ENCODE results near the gene PDF. TPM values are rescaled to one million over a fixed set of nuclear protein-coding genes. Genes with fewer than 3 reads are reported as not detected.
A peak's percentile ranks its signal among the peaks of the same experiment; 100 is the strongest.
"Not testable (repeated sequence)": the region's sequence is repeated elsewhere in the genome, so short reads cannot be mapped to it uniquely, and the experiment has no call there.

The PDF gene
- total RNA-seq, 1 donor from 2014 or later, result 6.1 TPM

DNA sequence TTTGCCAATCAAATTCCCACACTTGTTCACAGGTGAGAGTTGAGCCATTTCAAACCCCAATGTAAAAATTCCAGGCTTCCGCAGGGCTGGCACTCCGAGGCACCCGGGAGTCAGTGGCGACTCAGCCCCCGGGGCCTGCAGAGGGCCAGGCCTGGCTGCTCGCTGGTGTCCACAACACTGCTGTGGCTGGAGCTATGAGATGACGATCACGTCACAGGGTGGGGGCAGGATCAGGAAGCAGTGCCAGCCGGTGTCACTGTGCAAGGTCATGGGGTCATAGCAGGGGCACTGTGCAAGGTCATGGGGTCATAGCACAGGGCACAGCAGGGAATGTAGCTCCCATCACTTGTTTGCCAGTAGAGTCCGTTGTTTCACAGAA is 11.5 kb downstream of the PDF start:
- FAIRE-seq (no peak), DNase-seq (ENCODE audit: low spot score in 2 of 2) (no peak)

DNA sequence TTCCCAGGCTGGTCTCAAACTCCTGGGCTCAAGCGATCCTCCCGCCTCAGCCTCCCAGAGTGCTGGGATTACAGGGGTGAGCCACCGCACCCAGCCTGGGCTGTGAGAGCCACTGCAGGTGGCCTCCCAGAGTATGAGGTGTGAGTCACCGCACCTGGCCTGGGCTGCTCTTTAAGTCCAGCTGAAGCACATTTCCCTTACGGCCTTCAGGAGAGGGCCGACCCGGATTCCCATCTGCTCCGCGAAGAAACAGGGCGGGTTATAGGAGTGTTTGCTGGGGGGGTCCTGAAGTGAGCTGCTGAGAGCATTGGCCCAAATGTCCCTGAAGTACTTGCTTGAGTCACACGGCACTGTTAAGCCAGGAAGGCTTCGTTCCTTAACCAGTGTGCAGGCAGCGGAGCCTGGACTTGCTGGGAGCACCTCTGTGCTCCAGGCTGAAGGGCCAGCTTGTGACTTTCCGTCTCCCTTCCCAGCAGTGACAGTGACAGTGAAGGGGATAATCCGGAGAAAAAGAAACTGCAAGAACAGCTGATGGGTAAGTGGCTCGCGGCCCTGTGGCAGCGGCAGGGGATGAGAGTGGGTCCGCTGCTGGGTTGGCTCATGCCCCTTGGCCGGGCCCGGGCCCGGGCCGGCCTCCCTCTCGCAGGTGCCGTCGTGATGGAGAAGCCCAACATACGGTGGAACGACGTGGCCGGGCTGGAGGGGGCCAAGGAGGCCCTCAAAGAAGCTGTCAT is 12.0 kb downstream of the PDF start:
- FAIRE-seq, result no peak
- no peak for DNase-seq (ENCODE audit: low spot score in 2 of 2)

DNA sequence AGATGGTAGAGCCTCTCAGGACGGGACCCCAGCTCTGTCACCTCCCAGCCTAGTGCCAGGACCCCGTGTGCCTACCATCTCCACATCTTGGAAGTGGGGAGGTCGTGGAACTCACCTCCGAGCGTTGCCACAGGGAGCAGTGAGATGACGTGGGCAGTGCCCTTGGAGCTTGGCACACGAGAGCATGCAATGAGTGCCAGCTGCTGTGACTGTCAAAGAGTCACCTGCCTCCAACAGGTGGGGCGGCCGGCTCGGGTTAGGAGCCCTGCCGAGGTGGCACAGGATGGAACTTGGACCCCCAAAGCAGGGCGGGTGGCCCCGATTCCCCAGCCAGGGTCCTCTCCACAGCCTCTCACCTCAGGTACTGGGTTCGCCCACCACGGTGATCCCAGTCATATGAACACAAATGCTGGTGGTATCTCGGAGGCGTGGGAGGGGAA is 13.8 kb downstream of the PDF start:
- FAIRE-seq (no peak), DNase-seq (ENCODE audit: low spot score in 2 of 2) (no peak)

DNA sequence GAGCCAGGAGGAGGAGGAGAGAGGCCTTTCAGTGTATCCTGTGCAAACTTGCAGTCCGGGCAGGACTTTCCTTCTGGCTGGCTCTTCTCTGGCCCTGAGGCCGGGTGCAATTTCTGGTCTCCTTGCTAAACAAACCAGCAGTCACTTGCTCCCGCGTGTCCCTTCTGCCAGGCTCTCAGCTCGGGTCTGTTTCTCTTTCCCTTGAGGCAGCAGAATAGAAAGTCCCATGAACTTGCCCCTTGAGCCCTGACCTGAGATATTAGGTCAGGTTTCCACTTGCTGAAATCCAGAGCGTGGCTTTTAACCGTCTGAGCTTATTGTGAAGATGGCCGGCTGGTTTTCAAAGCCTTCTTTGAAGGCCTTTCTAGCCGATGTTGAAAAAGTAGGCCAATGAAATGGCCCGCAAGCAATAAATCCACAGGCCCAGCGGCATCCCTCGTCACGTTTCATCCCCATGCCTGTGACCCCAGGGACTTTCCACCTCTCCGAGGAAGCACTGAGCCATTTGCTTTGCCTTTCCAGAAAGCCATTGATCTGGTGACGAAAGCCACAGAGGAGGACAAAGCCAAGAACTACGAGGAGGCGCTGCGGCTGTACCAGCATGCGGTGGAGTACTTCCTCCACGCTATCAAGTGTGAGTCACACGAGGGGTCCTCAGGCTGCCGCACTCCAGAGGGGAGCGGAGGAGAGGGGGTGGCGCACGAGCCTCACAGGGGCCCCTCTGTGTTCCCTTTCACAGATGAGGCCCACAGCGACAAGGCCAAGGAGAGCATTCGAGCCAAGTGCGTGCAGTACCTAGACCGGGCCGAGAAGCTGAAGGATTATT is 14.7 kb downstream of the PDF start:
- FAIRE-seq (no peak), DNase-seq (ENCODE audit: low spot score in 2 of 2) (peak in 1 of 2 donors; percentile 15)

DNA sequence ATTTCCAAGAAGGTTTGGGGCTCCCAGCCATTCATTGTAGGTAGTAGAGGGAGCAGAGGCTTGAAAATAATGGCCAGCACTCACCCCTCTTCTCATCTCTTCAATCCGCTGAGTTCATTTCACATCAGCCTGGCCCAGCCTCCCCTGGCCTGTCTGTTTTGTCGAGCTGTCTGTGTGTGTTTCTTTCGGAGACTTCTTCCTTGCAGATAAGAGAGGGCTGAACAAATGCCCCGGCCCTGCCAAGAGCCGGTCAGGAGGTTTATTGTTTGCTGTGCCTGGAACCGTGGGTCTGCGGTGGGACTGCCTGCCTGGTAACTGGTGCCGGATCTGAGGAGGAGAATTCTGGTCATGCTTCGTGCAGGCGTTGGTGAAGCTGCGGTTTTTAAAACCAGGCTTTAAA is 15.9 kb downstream of the PDF start:
- no peak for FAIRE-seq

DNA sequence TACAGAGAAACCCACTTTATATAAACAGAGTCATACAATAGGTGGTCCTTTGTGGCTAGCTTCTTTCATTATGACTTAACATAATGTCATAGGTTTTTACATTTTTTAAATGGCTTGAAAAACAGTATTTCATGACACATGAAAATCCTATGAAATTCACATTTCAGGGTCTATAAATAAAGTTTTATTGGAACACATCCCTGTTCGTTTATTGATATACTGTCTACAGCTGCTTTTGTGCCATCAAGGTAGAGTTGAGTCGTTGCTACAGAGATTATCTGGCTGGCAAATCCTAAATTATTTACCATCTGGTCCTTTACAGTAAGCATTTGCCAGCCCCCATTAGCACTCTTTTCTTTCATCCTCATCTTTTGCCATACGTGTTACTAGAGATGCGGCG is 16.9 kb downstream of the PDF start:
- DNase-seq (ENCODE audit: low spot score in 2 of 2), result no peak
- no peak for FAIRE-seq

More for the DNA sequence above, 15.9 kb downstream of the PDF start:
- DNase-seq (ENCODE audit: low spot score in 2 of 2), result no peak

DNA sequence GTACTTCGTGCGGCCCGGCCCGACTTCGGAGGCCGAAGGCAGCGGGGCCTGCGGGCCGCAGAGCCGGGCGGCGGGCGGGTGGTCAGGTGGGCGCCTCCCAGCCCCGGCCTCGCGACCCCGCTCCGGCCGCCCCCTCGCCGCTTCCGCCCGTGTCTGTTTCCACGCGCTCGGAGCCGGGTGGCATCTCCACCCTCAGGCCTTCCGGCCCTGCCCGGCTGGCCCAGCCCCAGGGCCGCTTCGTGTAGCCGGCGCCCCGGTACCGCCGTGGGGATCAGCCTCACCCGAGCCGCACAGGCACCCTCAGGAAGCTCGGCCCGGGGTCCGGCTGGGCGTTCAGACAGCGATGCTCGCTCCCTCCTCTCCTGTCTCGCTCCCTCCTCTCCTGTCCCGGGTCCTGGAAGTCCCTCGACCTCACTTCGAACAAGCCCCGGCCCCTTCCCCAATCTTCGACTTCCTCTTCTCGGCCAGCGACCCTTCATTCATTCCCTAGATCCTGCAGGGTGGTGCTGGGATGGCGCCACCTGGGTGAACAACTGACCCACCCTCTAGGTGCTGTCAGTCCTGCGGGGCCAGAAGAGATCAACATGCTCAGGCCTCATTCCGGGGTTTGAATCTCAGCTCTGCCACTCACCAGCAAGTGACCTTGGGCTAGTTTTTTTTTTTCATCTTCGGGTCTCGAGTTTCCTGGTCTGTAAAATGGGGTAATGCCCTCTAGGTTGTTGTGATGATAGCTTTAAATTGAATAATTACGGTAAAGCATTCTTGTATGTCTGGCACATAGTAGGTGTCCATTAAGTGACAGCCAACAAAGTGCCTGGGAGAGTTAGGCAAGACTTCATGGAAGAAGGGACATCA is 18.6 kb downstream of the PDF start:
- FAIRE-seq (no peak), DNase-seq (ENCODE audit: low spot score in 2 of 2) (no peak)

DNA sequence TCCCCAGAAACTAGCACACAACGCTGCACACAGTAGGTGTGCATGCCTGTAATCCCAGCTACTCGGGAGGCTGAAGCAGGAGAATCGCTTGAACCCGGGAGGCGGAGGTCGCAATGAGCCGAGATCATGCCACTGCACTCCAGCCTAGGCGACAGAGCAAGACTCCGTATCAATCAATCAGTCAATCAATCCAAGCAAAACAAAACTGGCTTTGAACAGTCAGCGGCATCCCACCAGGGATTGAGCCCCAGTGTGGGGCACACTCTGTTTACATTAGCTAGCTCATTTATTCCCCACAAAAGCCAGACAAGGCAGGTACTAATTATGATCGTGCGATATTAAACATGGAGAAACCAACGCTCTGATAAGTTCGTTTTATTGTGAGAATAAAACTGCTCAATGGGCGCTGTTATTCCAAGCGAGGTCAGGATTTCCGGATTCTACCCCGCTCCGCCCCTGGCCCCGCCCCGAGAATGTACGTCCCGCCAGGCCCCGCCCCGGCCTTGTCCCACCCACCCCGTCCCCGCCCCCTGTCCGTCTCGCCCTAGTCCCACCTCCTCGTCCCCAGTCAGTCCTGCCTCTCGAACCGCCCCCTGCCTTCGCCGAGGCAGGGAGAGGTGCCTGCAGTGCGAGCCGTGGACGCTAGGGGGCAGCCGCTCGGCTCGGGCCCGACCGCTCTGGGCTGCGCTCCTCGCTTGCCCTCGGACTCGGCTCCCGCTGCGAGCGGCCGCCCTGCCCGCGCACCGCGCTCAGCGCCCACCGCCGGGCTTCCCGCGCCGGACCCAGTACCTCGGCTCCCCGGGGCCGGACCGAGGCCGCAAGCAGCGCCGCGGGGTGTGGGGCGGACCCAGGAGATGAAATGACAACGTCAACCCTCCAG is 19.5 kb downstream of the PDF start, which contains the start of gene VPS4A:
Gene VPS4A, plus strand, starts transcription at position 698 of the 880 bp plus-strand sequence. Its CDS starts 162 bp downstream, at position 860.
- peak; percentile 97 to 99 for DNase-seq (ENCODE audit: low spot score in 2 of 2)
- FAIRE-seq, result no peak

DNA sequence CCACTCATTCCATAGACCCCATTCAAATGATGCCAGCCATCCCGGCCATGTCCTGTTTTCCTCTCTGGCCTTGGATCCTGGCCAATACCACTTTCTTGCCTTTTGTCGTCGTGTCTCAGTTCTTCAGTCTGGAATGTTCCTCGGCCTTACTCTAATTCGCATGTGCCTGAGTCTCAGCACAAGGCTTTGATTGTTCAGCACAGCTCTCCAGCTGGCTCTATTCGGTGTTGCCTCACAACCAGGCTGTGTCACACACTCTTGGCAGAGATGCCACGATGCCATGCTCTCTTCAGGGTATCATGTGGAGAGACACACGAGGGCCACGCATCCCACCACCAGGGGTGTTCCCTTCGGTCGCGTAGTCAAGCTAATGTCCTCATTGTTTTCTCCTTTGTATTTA is 21.1 kb downstream of the PDF start:
- FAIRE-seq (no peak), DNase-seq (ENCODE audit: low spot score in 2 of 2) (peak; percentile 36 to 42)

DNA sequence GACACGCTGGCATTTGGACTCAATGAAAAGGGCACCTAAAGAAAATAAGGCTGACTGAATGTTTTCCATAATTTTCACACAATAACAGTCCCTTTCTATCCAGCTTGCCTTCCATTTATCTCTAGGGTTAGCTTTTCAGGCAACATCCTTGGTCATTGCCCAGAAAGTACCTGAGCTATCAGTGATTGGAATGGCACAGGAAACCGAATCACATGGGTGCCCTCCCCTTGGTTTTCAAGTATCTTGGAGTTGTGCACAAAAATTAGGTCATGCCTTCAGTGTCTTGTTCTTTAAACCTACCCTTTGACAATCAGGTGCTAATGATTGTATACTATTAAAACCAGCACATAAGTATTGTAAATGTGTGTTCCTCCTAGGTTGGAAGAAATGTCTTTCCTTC is 22.5 kb downstream of the PDF start:
- DNase-seq (ENCODE audit: low spot score in 2 of 2), result no peak
- no peak for FAIRE-seq

DNA sequence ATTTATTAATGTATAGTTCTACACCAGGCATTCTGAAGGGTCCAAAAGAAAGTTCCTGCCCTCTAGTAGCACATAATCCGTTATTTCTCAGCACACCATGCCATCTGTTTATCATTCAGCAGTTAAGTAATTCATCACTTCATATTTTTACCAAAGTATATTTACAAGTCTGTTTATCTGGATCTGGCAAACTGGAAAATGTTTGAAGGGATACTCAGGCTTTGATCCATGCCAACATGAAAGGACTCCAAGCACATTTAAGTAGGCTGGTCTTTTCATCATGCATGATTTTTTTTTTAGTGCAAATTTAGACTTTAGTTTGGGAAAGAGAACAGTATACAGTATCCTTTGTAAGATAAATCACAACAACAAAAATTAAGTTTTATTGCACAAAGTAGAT is 23.3 kb downstream of the PDF start:
- DNase-seq (ENCODE audit: low spot score in 2 of 2) (no peak), FAIRE-seq (no peak)

DNA sequence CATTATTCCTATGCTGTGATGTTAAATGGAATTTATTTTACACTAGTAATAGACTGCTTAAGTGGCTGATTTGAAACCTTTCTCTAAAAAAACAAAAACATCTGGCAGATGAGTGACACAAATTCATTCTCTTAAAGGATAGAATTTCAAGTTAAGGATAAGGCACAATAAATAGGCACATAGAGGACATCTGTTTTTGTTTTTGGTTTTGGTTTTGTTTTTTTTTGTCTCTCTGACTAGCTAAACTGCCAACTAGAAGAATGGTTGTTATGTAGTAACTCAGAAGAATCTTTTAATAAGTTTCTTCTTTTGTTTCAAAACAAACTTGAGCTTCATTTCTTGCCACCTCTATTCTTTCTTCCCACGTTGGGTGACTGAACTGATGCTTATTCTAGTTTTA is 24.4 kb downstream of the PDF start:
- no peak for DNase-seq (ENCODE audit: low spot score in 2 of 2)
- FAIRE-seq, result no peak

DNA sequence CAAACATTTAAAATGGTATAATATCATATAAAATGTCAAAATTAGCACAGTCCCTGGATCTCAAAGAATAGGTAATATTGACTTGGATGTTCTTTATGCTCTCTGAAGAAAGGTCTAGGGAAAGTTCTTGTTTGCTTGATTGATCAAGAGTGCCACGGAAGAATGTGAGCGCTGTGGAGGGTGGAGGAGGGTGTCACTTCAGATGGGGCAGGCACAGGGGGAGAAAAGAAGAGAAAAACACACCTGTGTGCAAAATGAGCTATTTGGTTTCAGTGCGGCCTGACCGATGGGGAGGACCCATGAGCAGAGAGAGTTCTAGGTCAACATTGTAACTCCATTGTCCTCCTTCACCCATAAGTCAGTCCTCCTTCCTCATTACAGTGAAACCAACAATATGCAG is 28.1 kb downstream of the PDF start:
- FAIRE-seq, result no peak

DNA sequence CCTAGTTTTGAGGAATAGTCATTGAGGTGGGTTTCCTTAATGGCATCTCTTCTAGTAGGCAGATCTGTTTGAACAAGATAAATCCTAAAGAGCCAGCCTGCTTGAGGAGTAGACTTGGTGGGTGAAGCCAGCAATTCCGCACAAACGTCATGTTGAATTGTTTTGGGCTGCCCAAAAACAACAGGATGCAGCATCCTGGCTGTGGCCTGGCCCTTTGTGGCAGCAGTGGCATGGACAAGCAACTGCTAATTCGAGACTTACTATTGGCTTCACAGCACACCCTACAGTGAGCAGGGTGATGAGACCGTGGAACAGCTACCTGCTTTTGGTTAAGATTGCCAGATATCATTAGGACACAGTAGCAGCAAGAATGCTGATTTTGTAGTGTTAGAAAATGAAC is 28.5 kb downstream of the PDF start:
- FAIRE-seq, result no peak
- no peak for DNase-seq (ENCODE audit: low spot score in 2 of 2)

More for the DNA sequence above, 28.1 kb downstream of the PDF start:
- no peak for DNase-seq (ENCODE audit: low spot score in 2 of 2)

DNA sequence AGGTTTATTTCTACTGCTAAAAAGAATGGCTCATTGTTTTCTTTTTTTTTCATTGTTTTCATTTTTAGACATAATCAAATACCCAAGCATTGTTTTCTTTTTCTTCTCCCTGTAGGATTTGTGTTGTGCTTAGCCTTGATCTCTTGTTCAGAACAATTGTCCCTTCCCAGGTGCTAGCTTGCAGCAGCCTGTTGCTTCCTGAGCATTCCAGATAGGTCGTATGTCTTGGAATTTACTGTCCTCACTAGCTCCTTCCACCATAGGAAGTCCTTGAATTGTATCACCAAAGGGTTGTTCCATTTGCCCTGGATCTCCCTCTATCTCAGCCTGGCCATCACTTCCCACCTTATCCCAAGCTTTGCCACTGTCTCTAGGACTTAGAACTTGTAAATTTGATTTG is 29.2 kb downstream of the PDF start:
- no peak for FAIRE-seq

DNA sequence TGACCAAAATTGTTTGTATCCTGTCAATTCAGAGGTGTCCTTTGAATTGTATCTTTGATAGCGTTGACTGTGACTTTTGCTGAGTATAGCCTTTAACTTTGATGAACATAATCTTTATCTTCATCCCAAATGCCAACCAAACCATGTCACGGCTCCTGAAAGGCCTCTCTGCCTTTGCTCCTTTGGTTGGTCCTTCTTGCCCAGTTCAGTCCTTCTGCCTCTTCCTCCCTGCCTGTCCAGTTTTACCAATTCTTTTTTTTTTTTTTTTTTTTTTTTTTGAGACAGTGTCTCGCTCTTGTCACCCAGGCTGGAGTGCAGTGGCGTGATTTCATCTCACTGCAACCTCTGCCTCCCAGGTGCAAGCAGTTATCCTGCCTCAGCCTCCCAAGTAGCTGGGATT is 32.1 kb downstream of the PDF start:
- FAIRE-seq, result no peak
- DNase-seq (ENCODE audit: low spot score in 2 of 2), result no peak

More for the DNA sequence above, 29.2 kb downstream of the PDF start:
- DNase-seq (ENCODE audit: low spot score in 2 of 2), result no peak

DNA sequence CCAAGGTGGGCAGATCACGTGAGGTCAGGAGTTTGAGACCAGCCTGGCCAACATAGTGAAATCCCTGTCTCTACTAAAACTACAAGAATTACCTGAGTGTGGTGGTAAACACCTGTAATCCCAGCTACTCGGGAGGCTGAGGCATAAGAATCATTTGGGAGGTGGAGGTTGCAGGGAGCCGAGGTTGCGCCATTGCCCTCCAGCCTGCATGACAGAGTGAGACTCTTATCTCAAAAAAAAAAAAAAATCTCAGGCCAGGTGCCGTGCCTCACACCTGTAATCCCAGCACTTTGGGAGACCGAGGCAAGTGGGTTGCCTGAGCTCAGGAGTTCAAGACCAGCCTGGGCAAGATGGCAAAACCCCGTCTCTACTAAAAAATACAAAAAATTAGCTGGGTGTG is 33.6 kb downstream of the PDF start:
- DNase-seq (ENCODE audit: low spot score in 2 of 2); FAIRE-seq: not testable (repeated sequence)

DNA sequence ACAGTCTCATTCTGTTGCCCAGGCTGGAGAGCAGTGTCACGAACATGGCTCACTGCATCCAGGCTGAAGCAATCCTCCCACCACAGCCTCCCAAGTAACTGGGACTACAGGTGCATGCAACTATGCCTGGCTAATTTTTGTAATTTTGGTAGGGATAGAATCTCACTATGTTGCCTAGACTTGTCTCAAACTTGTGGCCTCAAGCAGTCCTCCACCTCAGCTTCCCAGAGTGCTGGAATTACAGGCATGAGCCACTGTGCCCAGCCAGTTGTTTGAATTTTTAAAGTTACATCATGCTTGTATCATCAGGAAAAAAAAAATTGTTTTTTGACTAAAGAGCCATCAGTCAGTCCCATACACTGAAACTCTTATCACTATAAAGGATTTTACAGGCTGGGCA is 36.3 kb downstream of the PDF start:
- DNase-seq (ENCODE audit: low spot score in 2 of 2) (no peak), FAIRE-seq (no peak)

DNA sequence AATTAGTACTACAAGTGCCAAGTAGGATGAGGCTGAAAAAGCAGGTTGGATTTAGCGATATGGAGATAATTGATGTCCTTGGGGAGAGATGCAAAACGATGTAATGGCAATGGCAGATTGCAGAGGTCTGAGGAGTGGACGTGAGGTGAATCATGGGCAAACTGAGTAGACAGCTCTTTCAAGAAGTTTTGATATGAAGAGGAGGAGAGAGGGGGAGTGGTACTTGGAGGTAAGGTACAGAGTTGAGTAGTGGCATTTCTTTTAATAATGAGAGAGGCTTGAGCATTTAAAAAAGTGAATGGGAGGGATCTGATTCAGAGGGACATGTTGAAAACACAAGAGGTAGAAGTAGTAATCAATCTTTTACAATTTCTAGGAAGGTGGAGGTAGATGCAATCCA is 37.0 kb downstream of the PDF start:
- FAIRE-seq (no peak), DNase-seq (ENCODE audit: low spot score in 2 of 2) (no peak)

DNA sequence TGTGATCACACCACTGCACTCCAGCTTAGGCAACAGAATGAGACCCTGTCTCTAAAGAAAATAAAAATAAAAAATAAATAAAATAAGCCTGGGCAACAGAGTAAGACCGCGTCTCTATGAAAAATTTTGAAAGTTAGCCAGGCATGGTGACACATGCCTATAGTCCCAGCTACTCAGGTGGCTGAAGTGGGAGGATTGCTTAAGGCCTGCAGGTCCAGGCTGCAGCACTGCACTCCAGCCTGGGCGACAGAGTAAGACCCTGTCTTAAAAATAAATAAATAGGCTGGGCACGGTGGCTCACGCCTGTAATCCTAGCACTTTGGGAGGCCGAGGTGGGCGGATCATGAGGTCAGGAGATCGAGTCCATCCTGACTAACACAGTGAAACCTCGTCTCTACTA is 38.7 kb downstream of the PDF start:
- not testable (repeated sequence) for FAIRE-seq; DNase-seq (ENCODE audit: low spot score in 2 of 2)

Measured in frontal cortex (tissue), 4 donors.